ENCODE data around the gene RELL2.

The RELL2 gene

GRCh38 chr5:141649056-141649688 lies 12.4 kb downstream of the RELL2 start:
- DNase-seq: no peak

GRCh38 chr5:141649972-141650371 lies 13.2 kb downstream of the RELL2 start:
- DNase-seq: no peak

GRCh38 chr5:141650851-141651727 lies 14.3 kb downstream of the RELL2 start, which contains the start of gene FCHSD1:
Gene FCHSD1 (minus strand): TSS chr5:141651418. CDS start chr5:141651368, 50 bp downstream.
- DNase-seq: peak in 52 of 56 donors; percentile 23 to 91 (median 74)

- DNase-seq: no peak
Measured at GRCh38 chr5:141651728-141652105, 14.9 kb downstream of the RELL2 start.

GRCh38 chr5:141654298-141654697 lies 17.5 kb downstream of the RELL2 start:
- DNase-seq: no peak

GRCh38 chr5:141655020-141655419 lies 18.2 kb downstream of the RELL2 start:
- DNase-seq: no peak

GRCh38 chr5:141656396-141656795 lies 19.6 kb downstream of the RELL2 start:
- DNase-seq: no peak

- no peak for DNase-seq
Measured at GRCh38 chr5:141657404-141657803, 20.6 kb downstream of the RELL2 start.

- DNase-seq: no peak
Measured at GRCh38 chr5:141657937-141658545, 21.2 kb downstream of the RELL2 start.

- DNase-seq: no peak
Measured at GRCh38 chr5:141662028-141662427, 25.2 kb downstream of the RELL2 start.

- no peak for DNase-seq
Measured at GRCh38 chr5:141663506-141663905, 26.7 kb downstream of the RELL2 start.

GRCh38 chr5:141664733-141665461 lies 28.1 kb downstream of the RELL2 start:
- peak in 49 of 56 donors; percentile 19 to 86 (median 46) for DNase-seq

- no peak for DNase-seq
Measured at GRCh38 chr5:141665995-141666940, 29.5 kb downstream of the RELL2 start.

GRCh38 chr5:141668601-141669265 lies 31.9 kb downstream of the RELL2 start:
- peak in 27 of 56 donors; percentile 5 to 80 (median 43) for DNase-seq

GRCh38 chr5:141669520-141669919 lies 32.7 kb downstream of the RELL2 start:
- DNase-seq: peak in 1 of 56 donors; percentile 10

- DNase-seq: no peak
Measured at GRCh38 chr5:141672071-141672840, 35.5 kb downstream of the RELL2 start.

- DNase-seq: peak in 27 of 56 donors; percentile 11 to 71 (median 32)
Measured at GRCh38 chr5:141672841-141673813, 36.3 kb downstream of the RELL2 start.

- no peak for DNase-seq
Measured at GRCh38 chr5:141674747-141675146, 38.0 kb downstream of the RELL2 start.
